NCI-H1694 treated with DMSO at 0.1 percent for 48 hours (cell line): ENCODE results near the gene PLEKHA5.
"Not testable (repeated sequence)": the region's sequence is repeated elsewhere in the genome, so short reads cannot be mapped to it uniquely, and the experiment has no call there.

ENCODE experiments used
- DNase-seq: peaks from one replicate; lab custom pipeline; 2025; lab: John Stamatoyannopoulos, UW

PLEKHA5 gene

GRCh38 chr12:19203539-19204506 is 74.3 kb downstream of the PLEKHA5 start:
- DNase-seq = no peak

GRCh38 chr12:19205120-19205519 is 75.6 kb downstream of the PLEKHA5 start:
- no peak for DNase-seq

- DNase-seq = no peak
Measured at GRCh38 chr12:19206493-19207077, 77.1 kb downstream of the PLEKHA5 start.

- no peak for DNase-seq
Measured at GRCh38 chr12:19208456-19208855, 78.9 kb downstream of the PLEKHA5 start.

- DNase-seq = no peak
Measured at GRCh38 chr12:19209661-19210060, 80.1 kb downstream of the PLEKHA5 start.

GRCh38 chr12:19211802-19212201 is 82.3 kb downstream of the PLEKHA5 start:
- DNase-seq = no peak

GRCh38 chr12:19212245-19212644 is 82.7 kb downstream of the PLEKHA5 start:
- DNase-seq = no peak

- DNase-seq = no peak
Measured at GRCh38 chr12:19214020-19214419, 84.5 kb downstream of the PLEKHA5 start.

- DNase-seq = no peak
Measured at GRCh38 chr12:19215115-19215514, 85.6 kb downstream of the PLEKHA5 start.

GRCh38 chr12:19217446-19217845 is 87.9 kb downstream of the PLEKHA5 start:
- DNase-seq = no peak

GRCh38 chr12:19220205-19220604 is 90.7 kb downstream of the PLEKHA5 start:
- no peak for DNase-seq

- no peak for DNase-seq
Measured at GRCh38 chr12:19220852-19221466, 91.4 kb downstream of the PLEKHA5 start.

- peak; percentile 43 for DNase-seq
Measured at GRCh38 chr12:19222558-19222957, 93.0 kb downstream of the PLEKHA5 start.

- peak; percentile 71 for DNase-seq
Measured at GRCh38 chr12:19223018-19223417, 93.5 kb downstream of the PLEKHA5 start.

GRCh38 chr12:19223695-19224094 is 94.2 kb downstream of the PLEKHA5 start:
- DNase-seq = no peak

- no peak for DNase-seq
Measured at GRCh38 chr12:19224746-19225145, 95.2 kb downstream of the PLEKHA5 start.

- DNase-seq = no peak
Measured at GRCh38 chr12:19227190-19227879, 97.8 kb downstream of the PLEKHA5 start.

GRCh38 chr12:19227880-19228210 is 98.3 kb downstream of the PLEKHA5 start:
- DNase-seq = no peak

- not testable (repeated sequence) for DNase-seq
Measured at GRCh38 chr12:19229021-19229420, 99.5 kb downstream of the PLEKHA5 start.

- DNase-seq = no peak
Measured at GRCh38 chr12:19230299-19230866, 100.8 kb downstream of the PLEKHA5 start.

GRCh38 chr12:19230896-19231295 is 101.4 kb downstream of the PLEKHA5 start:
- DNase-seq = no peak

GRCh38 chr12:19234171-19234704 is 104.7 kb downstream of the PLEKHA5 start:
- no peak for DNase-seq
